GM18508 (cell line): ENCODE data around the gene TUSC2.

Source experiments
- ATAC-seq: cut with Tn5 transposase; IDR thresholded peaks from one replicate; pipeline ENCODE4 v1.9.1; 2021; ENCODE audit warnings: moderate number of reproducible peaks; ENCODE audit not compliant: insufficient read depth, unreplicated experiment

The TUSC2 gene

GRCh38 chr3:50276762-50277101 lies 51.3 kb downstream of the TUSC2 start:
- no peak for ATAC-seq

GRCh38 chr3:50275996-50276761 lies 51.8 kb downstream of the TUSC2 start:
- ATAC-seq = no peak

- no peak for ATAC-seq
These were observed 52.7 kb downstream of the TUSC2 start for GRCh38 chr3:50275141-50275995.
